ENCODE results near the gene SPATA6L. TPM values are rescaled to one million over a fixed set of nuclear protein-coding genes. Genes with fewer than 3 reads are reported as not detected.
"Not testable (repeated sequence)": the region's sequence is repeated elsewhere in the genome, so short reads cannot be mapped to it uniquely, and the experiment has no call there.

Gene SPATA6L
- total and polyA plus RNA-seq, 10 of the 15 experiments (the other 5 are each of a cell fraction or from before 2014, with no cell fraction given) = 0.37 to 1.6 (median 0.91) TPM

DNA sequence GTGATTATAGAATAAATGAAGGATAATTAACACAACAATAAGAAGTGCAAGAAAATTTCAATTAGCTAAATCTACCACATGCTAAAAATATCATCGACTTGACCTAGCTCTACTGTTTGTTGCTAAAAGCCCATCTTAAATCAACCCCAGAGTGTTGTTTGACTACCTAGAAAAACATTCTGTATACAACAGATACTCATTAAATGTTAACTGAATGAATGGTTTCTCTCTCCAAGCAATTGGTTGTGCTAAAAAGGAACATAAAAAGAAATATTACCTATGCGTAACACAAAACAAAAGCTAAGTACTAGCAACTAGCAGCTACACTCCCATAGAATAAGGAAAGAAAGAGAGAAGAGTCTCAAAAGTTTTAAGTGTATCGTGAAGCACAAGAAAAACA lies 9.7 kb downstream of the SPATA6L start (continued):
- TF ChIP-seq, protein P1, sequence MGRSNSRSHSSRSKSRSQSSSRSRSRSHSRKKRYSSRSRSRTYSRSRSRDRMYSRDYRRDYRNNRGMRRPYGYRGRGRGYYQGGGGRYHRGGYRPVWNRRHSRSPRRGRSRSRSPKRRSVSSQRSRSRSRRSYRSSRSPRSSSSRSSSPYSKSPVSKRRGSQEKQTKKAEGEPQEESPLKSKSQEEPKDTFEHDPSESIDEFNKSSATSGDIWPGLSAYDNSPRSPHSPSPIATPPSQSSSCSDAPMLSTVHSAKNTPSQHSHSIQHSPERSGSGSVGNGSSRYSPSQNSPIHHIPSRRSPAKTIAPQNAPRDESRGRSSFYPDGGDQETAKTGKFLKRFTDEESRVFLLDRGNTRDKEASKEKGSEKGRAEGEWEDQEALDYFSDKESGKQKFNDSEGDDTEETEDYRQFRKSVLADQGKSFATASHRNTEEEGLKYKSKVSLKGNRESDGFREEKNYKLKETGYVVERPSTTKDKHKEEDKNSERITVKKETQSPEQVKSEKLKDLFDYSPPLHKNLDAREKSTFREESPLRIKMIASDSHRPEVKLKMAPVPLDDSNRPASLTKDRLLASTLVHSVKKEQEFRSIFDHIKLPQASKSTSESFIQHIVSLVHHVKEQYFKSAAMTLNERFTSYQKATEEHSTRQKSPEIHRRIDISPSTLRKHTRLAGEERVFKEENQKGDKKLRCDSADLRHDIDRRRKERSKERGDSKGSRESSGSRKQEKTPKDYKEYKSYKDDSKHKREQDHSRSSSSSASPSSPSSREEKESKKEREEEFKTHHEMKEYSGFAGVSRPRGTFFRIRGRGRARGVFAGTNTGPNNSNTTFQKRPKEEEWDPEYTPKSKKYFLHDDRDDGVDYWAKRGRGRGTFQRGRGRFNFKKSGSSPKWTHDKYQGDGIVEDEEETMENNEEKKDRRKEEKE (IDR thresholded peaks at IDR 0.05) = no peak
- TF ChIP-seq BHLHE40 (IDR thresholded peaks at IDR 0.05; ENCODE audit: borderline replicate concordance in 1 of 2, low read depth in 2 of 2, low read length in 1 of 2) (no peak), SRF (IDR thresholded peaks at IDR 0.05; ENCODE audit: low read depth in 2 of 2, low read length in 2 of 2) (no peak)

DNA sequence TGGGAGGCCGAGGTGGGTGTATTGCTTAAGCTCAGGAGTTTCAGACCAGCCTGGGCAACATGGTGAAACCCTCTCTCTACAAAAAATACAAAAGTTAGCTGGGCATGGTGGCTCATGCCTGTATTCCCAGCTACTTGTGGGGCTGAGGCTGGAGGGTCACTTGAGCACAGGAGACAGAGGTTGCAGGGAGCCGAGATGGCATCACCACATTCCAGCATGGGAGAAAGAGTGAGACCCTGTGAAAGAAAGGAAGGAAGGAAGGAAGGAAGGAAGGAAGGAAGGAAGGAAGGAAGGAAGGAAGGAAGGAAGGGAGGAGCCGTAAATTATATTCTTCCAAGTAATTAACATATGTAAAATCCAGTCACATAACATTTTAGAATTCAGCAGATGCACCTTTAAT lies 10.1 kb downstream of the SPATA6L start:
- intact Hi-C loops (cut with micrococcal nuclease; ENCODE audit: unreplicated experiment); H3K27me3 ChIP-seq (replicated peaks in 1 of 2; ENCODE audit: control insufficient read depth in 2 of 2, insufficient read depth in 2 of 2, low read length in 1 of 2); H3K9ac ChIP-seq (ENCODE audit: control insufficient read depth, insufficient read depth, low read length); H2AFZ ChIP-seq (ENCODE audit: control insufficient read depth, low read depth, low read length); in situ Hi-C loops (cut with MboI); H4K20me1 ChIP-seq (ENCODE audit: control insufficient read depth, insufficient read depth); H3K4me2 ChIP-seq (ENCODE audit: control insufficient read depth, insufficient read depth); POLR2A ChIA-PET; FAIRE-seq; BruUV-seq (replicated peaks); H3K27ac ChIP-seq (ENCODE audit: control insufficient read depth, insufficient read depth); H3K9me3 ChIP-seq (replicated peaks; ENCODE audit: control insufficient read depth, insufficient read depth, low read length); H3K36me3 ChIP-seq (ENCODE audit: control insufficient read depth in 2 of 2, insufficient read depth in 2 of 2, low read length in 1 of 2); RAD21 ChIA-PET (ENCODE audit: unreplicated experiment); DNase-seq (ENCODE audit: low read depth, low spot score); H3K4me3 ChIP-seq; H3K79me2 ChIP-seq (ENCODE audit: control insufficient read depth, insufficient read depth, low read length); ATAC-seq; H3K4me1 ChIP-seq (ENCODE audit: control insufficient read depth, insufficient read depth, low read length): not testable (repeated sequence)
- 58% methylated on average over 3 of the region's 3 CpGs for WGBS (ENCODE audit: insufficient coverage, insufficient replicate concordance, low lambda C conversion rate, missing lambda C conversion rate)
- ChIA-PET SMC1A (ENCODE audit: uncharacterized antibody, unreplicated experiment) (interaction anchor here (0.7 to 1.2 kb wide), 2 partner anchors 9 to 12 kb away, joined by 3 read pairs; no protein-coding TSS in a partner anchor), CTCF (interaction anchor here (1.0 to 2.0 kb wide), 3 partner anchors 10 to 104 kb away, joined by 3 to 6 read pairs (median 5); partner anchors contain the start of gene SPATA6L)

All from GM12878 (cell line).